Lower leg skin (tissue), 4 donors: ENCODE measurements around the gene MICU1. TPM values are rescaled to one million over a fixed set of nuclear protein-coding genes. Genes with fewer than 3 reads are reported as not detected.

ENCODE experiments used
- DNase-seq, 2 donors: peaks; one replicate each; pipeline ENCODE4 v3.0.0-alpha.2; 2019; ENCODE audit warnings: low spot score in 2 of 2
- H3K4me3 ChIP-seq: fragments of 200-600 bp; sonication (generic); 2 replicates; pipeline ENCODE4 v1.5.1; 2017; ENCODE audit warnings: mild to moderate bottlenecking, low read depth; ENCODE audit not compliant: poor library complexity, severe bottlenecking
- CTCF ChIP-seq, 3 donors: fragments of 450-650 bp; IDR thresholded peaks; one replicate each; pipeline ENCODE4 v1.5.1; 2016; ENCODE audit warnings: antibody characterized with exemption in 3 of 3, mild to moderate bottlenecking in 3 of 3, moderate library complexity in 2 of 3
- POLR2A ChIP-seq, 2 donors: fragments of 450-650 bp; IDR thresholded peaks; one replicate each; pipeline ENCODE4 v1.6.1; 2016 to 2017; ENCODE audit warnings: antibody characterized with exemption in 2 of 2, mild to moderate bottlenecking in 1 of 2, moderate library complexity in 1 of 2
- WGBS, 2 donors: methylation state at CpG; one replicate each; pipeline ENCODE4 v1.1.5; 2018; 5-methylcytosine and 5-hydroxymethylcytosine counted together
- intact Hi-C: fragments of 100-400 bp; cut with DNase I; formaldehyde crosslinking; loops from one replicate; pipeline ENCODE4 v1.15.0; 2023; ENCODE audit warnings: low total_unique reads
- total RNA-seq, 4 donors: library from RNA; depleted of rRNA; stranded (reverse); fragments of >200 nt; gene quantifications; one replicate each; pipeline ENCODE4 v1.1.0, GENCODE V29; 2016

The MICU1 gene
- total RNA-seq, 4 donors from 2014 or later, result 36.8 to 54.6 (median 46.8) TPM

DNA sequence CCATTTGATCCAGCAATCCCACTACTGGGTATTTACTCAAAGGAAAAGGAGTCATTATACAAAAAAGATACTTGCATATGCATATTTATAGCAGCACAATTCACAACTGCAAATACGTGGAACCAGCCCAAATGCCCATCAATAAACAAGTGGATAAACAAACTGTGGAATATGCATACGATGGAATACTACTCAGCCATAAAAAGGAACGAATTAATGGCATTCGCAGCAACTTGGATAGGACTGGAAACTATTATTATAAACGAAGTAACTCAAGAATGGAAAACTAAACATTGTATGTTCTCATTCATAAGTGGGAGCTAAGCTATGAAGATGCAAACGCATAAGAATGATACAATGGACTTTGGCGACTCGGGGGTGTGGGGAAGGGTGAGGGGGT, 108.6 kb downstream of the MICU1 start:
- intact Hi-C loops, result no loop called here
- no peak for TF ChIP-seq CTCF (IDR thresholded peaks at IDR 0.05)
- no peak for TF ChIP-seq POLR2A (IDR thresholded peaks at IDR 0.05)
- 95 to 96% methylated on average over 8 of the region's 8 CpGs for WGBS, 2 donors
- no peak overlapping the region for H3K4me3 ChIP-seq
- DNase-seq, result no peak

DNA sequence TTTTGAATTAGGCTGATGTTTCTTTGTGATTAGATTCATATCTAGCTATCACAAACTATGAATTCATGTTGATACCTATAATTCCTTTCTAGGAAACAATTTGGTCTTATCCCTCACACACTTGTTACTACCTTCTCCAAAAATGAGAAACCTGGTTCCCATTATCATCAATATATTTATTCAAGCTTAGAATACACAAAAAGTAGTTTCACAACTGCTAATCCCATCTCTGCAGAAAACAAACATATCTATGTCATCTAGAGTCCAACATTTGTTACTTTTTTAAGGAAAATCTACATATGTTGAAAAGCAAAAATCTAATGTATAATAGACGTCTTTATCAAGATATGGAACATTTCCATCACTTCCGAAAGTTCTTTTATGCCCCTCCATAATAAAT, 110.4 kb downstream of the MICU1 start:
- no peak overlapping the region for H3K4me3 ChIP-seq
- 82 to 87% methylated on average over 2 of the region's 2 CpGs for WGBS, 2 donors
- no peak for DNase-seq
- intact Hi-C loops, result no loop called here
- TF ChIP-seq CTCF (IDR thresholded peaks at IDR 0.05) (no peak), POLR2A (IDR thresholded peaks at IDR 0.05) (no peak)

- no peak overlapping the region for H3K4me3 ChIP-seq
- DNase-seq, result no peak
- no peak for TF ChIP-seq CTCF (IDR thresholded peaks at IDR 0.05)
- no peak for TF ChIP-seq POLR2A (IDR thresholded peaks at IDR 0.05)
- intact Hi-C loops, result no loop called here
Observed at GRCh38 chr10:72513910-72514309, 112.0 kb downstream of the MICU1 start.

DNA sequence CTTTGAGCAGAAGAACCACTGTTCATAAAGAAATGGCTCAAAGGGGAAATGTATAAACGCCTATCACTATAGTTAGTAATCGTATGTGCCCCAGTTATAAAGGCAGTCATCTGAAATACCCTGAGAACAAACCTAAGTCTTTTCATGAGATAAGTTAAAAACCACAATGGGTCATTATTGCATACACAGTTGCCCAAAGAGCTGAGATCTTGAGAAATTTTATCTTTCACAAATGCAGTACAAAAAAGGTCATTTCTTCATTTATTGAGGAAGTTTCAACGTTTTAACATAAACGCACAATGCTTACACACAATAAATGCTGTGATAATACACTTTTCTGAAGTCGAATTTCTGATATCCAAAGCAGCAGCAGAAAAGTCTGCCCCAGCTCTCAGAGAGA, 114.4 kb downstream of the MICU1 start:
- no peak for TF ChIP-seq POLR2A (IDR thresholded peaks at IDR 0.05)
- TF ChIP-seq CTCF (IDR thresholded peaks at IDR 0.05), result no peak
- no peak overlapping the region for H3K4me3 ChIP-seq
- WGBS, 2 donors, result 84 to 93% methylated on average over 5 of the region's 5 CpGs
- intact Hi-C loops, result no loop called here
- DNase-seq, result no peak

GRCh38 chr10:72509941-72510340, 115.9 kb downstream of the MICU1 start:
- no peak for DNase-seq
- TF ChIP-seq POLR2A (IDR thresholded peaks at IDR 0.05) (no peak), CTCF (IDR thresholded peaks at IDR 0.05) (no peak)
- WGBS, 2 donors, result 87 to 89% methylated on average over 1 of the region's 1 CpG
- intact Hi-C loops, result no loop called here
- H3K4me3 ChIP-seq, result no peak overlapping the region

- no peak for DNase-seq
- intact Hi-C loops, result no loop called here
- TF ChIP-seq CTCF (IDR thresholded peaks at IDR 0.05), result no peak
- TF ChIP-seq POLR2A (IDR thresholded peaks at IDR 0.05), result no peak
- H3K4me3 ChIP-seq, result no peak overlapping the region
- WGBS, 2 donors, result 88 to 94% methylated on average over 4 of the region's 4 CpGs
Observed at GRCh38 chr10:72509206-72509799, 116.6 kb downstream of the MICU1 start.
